Measurements from ENCODE around the gene NLE1.
"Not testable (repeated sequence)": the region's sequence is repeated elsewhere in the genome, so short reads cannot be mapped to it uniquely, and the experiment has no call there.

Gene NLE1

GRCh38 chr17:35161281-35161761 lies 19.2 kb upstream of the NLE1 start:
- no peak for DNase-seq

- no peak for DNase-seq
Observed at GRCh38 chr17:35160354-35161201, 18.5 kb upstream of the NLE1 start.

GRCh38 chr17:35159940-35160339 lies 17.8 kb upstream of the NLE1 start:
- DNase-seq = no peak

GRCh38 chr17:35155246-35155645 lies 13.1 kb upstream of the NLE1 start:
- no peak for DNase-seq

- no peak for DNase-seq
Observed at GRCh38 chr17:35154196-35155165, 12.4 kb upstream of the NLE1 start.

GRCh38 chr17:35152421-35153140 lies 10.5 kb upstream of the NLE1 start:
- no peak for DNase-seq

- not testable (repeated sequence) for DNase-seq
Observed at GRCh38 chr17:35151080-35151479, 9.0 kb upstream of the NLE1 start.

- no peak for DNase-seq
Observed at GRCh38 chr17:35149941-35150340, 7.8 kb upstream of the NLE1 start.

- DNase-seq = no peak
Observed at GRCh38 chr17:35148144-35148543, 6.0 kb upstream of the NLE1 start.

- DNase-seq = no peak
Observed at GRCh38 chr17:35147375-35147905, 5.3 kb upstream of the NLE1 start, which contains the start of gene UNC45B. Gene UNC45B, plus strand, starts transcription at chr17:35147817. Its CDS starts 447 bp downstream, at chr17:35148264.

- no peak for DNase-seq
Observed at GRCh38 chr17:35146214-35146833, 4.2 kb upstream of the NLE1 start.

GRCh38 chr17:35144840-35145239 lies 2.7 kb upstream of the NLE1 start:
- no peak for DNase-seq

GRCh38 chr17:35142467-35142796 lies 329 bp upstream of the NLE1 start:
- DNase-seq = no peak

GRCh38 chr17:35138218-35138617 lies 3.9 kb downstream of the NLE1 start:
- no peak for DNase-seq

GRCh38 chr17:35135322-35135721 lies 6.8 kb downstream of the NLE1 start:
- DNase-seq = no peak

GRCh38 chr17:35132816-35133550 lies 9.1 kb downstream of the NLE1 start:
- no peak for DNase-seq

GRCh38 chr17:35132099-35132498 lies 10.0 kb downstream of the NLE1 start:
- no peak for DNase-seq

GRCh38 chr17:35130392-35130791 lies 11.7 kb downstream of the NLE1 start:
- DNase-seq = no peak

- DNase-seq = no peak
Observed at GRCh38 chr17:35129973-35130351, 12.1 kb downstream of the NLE1 start.

- DNase-seq = no peak
Observed at GRCh38 chr17:35129154-35129972, 12.7 kb downstream of the NLE1 start.
